ENCODE results near the gene EIF3D. TPM values are rescaled to one million over a fixed set of nuclear protein-coding genes. Genes with fewer than 3 reads are reported as not detected.
A peak's percentile ranks its signal among the peaks of the same experiment; 100 is the strongest.

The EIF3D gene
- total RNA-seq, 6 donors from 2014 or later = 125 to 202 (median 142) TPM

DNA sequence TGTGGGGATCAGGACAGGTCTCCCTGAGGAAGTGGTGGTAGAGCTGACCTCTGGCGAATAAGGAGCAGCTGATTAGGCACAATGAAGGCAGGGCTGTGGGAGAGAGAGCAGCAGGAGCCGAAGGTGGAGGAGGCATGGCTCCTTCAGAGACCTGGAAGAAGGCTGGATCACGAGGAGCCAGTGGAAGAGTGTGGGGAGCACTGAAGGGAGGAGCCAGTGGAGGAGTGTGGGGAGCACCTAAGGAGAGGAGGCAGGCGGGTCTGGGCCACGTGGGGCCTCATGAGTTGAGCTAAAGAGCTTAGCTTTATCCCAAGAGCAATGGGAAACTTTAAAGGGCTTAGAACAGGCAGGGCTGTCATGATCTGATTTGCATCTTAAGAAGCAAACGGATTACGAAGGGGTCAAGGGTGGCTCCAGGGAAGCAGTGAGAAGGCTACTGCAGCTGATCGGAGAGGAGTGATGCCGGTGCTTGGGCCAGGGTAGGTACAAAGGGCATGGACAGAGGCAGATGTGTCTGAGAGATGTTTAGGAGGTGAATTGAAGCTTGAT lies 44.9 kb upstream of the EIF3D start:
- Histone ChIP-seq H3K4me3 (no peak overlapping the region), H3K9me3 (no peaks in the 10 kb centered on the region), H3K36me3 (no peaks in the 10 kb centered on the region), H3K4me1 (no peaks in the 10 kb centered on the region), H3K27ac (no peak overlapping the region), H3K27me3 (no peaks in the 10 kb centered on the region)
- 44 to 56% methylated on average over 9 of the region's 9 CpGs for WGBS, 2 donors
- no peak for TF ChIP-seq POLR2AphosphoS5 (IDR thresholded peaks at IDR 0.05)
- TF ChIP-seq EP300 (IDR thresholded peaks at IDR 0.05) = no peak
- TF ChIP-seq, protein P1, sequence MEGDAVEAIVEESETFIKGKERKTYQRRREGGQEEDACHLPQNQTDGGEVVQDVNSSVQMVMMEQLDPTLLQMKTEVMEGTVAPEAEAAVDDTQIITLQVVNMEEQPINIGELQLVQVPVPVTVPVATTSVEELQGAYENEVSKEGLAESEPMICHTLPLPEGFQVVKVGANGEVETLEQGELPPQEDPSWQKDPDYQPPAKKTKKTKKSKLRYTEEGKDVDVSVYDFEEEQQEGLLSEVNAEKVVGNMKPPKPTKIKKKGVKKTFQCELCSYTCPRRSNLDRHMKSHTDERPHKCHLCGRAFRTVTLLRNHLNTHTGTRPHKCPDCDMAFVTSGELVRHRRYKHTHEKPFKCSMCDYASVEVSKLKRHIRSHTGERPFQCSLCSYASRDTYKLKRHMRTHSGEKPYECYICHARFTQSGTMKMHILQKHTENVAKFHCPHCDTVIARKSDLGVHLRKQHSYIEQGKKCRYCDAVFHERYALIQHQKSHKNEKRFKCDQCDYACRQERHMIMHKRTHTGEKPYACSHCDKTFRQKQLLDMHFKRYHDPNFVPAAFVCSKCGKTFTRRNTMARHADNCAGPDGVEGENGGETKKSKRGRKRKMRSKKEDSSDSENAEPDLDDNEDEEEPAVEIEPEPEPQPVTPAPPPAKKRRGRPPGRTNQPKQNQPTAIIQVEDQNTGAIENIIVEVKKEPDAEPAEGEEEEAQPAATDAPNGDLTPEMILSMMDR (IDR thresholded peaks at IDR 0.05) = no peak
- TF ChIP-seq POLR2A (IDR thresholded peaks at IDR 0.05) = no peak
- no peak for ATAC-seq (ENCODE audit: low FRiP score in 2 of 2)
- DNase-seq = no peak

DNA sequence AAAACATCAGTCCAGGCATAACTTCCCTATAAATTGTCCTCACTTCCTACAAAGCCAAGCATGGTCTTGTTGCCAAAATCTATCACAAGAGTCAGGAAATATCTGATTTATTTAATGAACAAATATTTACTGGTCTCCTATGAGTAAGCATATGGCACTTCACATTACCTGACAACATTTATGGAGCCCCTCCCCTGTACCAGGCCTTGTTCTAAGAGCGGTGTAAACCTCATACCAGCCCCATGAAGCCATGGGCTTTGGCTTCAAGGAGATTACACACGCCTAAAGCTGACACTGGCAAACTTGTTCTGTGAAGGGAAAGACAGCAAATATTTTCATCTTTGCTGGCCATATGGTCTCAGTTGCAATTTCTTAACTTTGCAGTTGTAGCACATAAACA lies 43.0 kb upstream of the EIF3D start:
- no peak overlapping the region for H3K27ac ChIP-seq
- no peaks in the 10 kb centered on the region for H3K36me3 ChIP-seq
- no peak overlapping the region for H3K4me3 ChIP-seq
- TF ChIP-seq POLR2AphosphoS5 (IDR thresholded peaks at IDR 0.05) (no peak), EP300 (IDR thresholded peaks at IDR 0.05) (no peak), POLR2A (IDR thresholded peaks at IDR 0.05) (no peak)
- TF ChIP-seq, protein P1 (IDR thresholded peaks at IDR 0.05) = no peak
- no peaks in the 10 kb centered on the region for H3K27me3 ChIP-seq
- no peak for DNase-seq
- no peaks in the 10 kb centered on the region for H3K4me1 ChIP-seq
- H3K9me3 ChIP-seq = no peaks in the 10 kb centered on the region
- no peak for ATAC-seq (ENCODE audit: low FRiP score in 2 of 2)
- WGBS, 2 donors = 81 to 87% methylated on average over 2 of the region's 2 CpGs

DNA sequence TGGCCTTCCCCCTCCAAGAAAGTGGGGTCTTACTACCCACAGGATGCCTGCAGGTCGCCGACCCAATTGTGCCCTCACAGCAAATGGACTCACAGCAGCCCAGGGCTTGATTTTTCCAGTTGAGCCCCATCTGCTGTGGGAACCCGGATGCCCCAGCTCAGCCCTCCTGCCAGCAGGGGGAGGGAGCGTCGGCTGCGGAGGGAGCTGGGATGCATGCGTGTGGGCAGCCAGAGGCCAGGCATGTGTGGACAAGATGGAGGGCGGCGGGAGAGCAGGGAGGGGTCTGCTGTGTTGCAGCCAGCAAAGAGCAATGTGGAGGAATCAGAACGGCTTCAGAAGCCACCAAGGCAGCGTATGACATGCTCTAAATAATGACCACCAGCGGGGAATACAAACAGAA lies 41.0 kb upstream of the EIF3D start:
- H3K27ac ChIP-seq = no peak overlapping the region
- H3K4me3 ChIP-seq = no peak overlapping the region
- TF ChIP-seq POLR2A (IDR thresholded peaks at IDR 0.05) = no peak
- TF ChIP-seq, protein P1 (IDR thresholded peaks at IDR 0.05) = peak in 1 of 6 experiments; percentile 11
- 29 to 45% methylated on average over 9 to 12 of the region's 12 CpGs for WGBS, 2 donors
- H3K9me3 ChIP-seq = no peaks in the 10 kb centered on the region
- DNase-seq (no peak), ATAC-seq (ENCODE audit: low FRiP score in 2 of 2) (no peak)
- no peaks in the 10 kb centered on the region for H3K36me3 ChIP-seq
- H3K4me1 ChIP-seq = no peaks in the 10 kb centered on the region
- no peaks in the 10 kb centered on the region for H3K27me3 ChIP-seq

DNA sequence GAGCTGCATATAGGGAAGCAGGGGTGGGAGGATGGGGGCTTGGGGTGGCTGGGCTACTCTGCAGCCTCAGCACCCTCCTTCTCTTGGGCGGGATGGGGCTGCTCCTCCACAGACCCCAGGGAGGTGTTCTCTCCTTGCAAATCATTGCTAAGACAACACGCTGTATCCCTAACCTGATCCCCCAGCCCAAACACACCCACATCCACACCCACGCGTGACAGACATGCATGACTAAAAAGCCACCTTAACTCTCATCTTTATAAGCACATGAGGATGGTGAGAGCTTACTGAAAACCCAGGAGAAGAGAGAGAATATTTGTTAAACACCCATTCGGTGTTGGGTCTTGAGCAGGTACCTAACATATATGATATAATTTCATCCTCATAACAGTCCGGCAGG lies 39.9 kb upstream of the EIF3D start:
- Histone ChIP-seq H3K4me3 (no peak overlapping the region), H3K4me1 (no peaks in the 10 kb centered on the region), H3K36me3 (no peaks in the 10 kb centered on the region), H3K27me3 (peaks cover 0 to 6% (median 0%) of the 10 kb centered on the region in 4 donors), H3K9me3 (no peaks in the 10 kb centered on the region), H3K27ac (no peak overlapping the region)
- TF ChIP-seq, protein P1 (IDR thresholded peaks at IDR 0.05) = no peak
- TF ChIP-seq POLR2AphosphoS5 (IDR thresholded peaks at IDR 0.05) (no peak), EP300 (IDR thresholded peaks at IDR 0.05) (no peak), POLR2A (IDR thresholded peaks at IDR 0.05) (no peak)
- 83 to 84% methylated on average over 6 of the region's 6 CpGs for WGBS, 2 donors
- DNase-seq (no peak), ATAC-seq (ENCODE audit: low FRiP score in 2 of 2) (no peak)

DNA sequence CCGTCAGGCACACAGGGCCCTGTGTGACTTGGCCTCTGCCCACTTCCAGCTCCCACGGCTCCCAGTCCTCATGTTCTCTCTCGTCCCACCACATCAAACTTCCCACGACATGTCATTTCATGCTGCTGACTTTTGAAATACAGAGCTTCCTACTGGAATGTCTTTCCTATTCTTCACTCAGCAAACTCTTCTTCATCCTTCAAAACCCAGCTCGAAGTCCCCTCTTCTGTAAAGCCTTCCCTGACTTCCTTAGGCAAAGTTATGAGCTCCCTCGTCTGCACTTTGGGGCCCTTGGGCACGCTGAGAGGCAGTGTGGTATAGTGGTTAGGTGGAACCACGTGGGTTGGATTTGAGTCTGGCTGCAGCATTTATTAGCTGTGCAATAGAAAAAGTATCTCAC lies 37.8 kb upstream of the EIF3D start:
- no peaks in the 10 kb centered on the region for H3K36me3 ChIP-seq
- no peak for ATAC-seq (ENCODE audit: low FRiP score in 2 of 2)
- H3K4me1 ChIP-seq = no peaks in the 10 kb centered on the region
- 76% methylated on average over 8 of the region's 8 CpGs for WGBS, 2 donors
- H3K9me3 ChIP-seq = no peaks in the 10 kb centered on the region
- TF ChIP-seq, protein P1 (IDR thresholded peaks at IDR 0.05) = no peak
- TF ChIP-seq POLR2AphosphoS5 (IDR thresholded peaks at IDR 0.05) = no peak
- no peak for TF ChIP-seq EP300 (IDR thresholded peaks at IDR 0.05)
- TF ChIP-seq POLR2A (IDR thresholded peaks at IDR 0.05) = no peak
- DNase-seq = no peak
- H3K27me3 ChIP-seq = peaks cover 0 to 6% (median 0%) of the 10 kb centered on the region in 4 donors
- H3K27ac ChIP-seq = no peak overlapping the region
- no peak overlapping the region for H3K4me3 ChIP-seq

Data from upper lobe of left lung (tissue), 6 donors.